Common myeloid progenitor, CD34-positive (primary cell): ENCODE results near the gene NELL2.

Experiments
- CTCF ChIA-PET: fragments of 350-600 bp; sonication (Branson Sonifier 250); formaldehyde crosslinking; loops from one replicate; lab custom pipeline; 2021; ENCODE audit warnings: antibody characterized with exemption; lab: Charles Lee
- POLR2A ChIA-PET: fragments of 350-600 bp; sonication (Branson Sonifier 250); formaldehyde crosslinking; loops from one replicate; lab custom pipeline; 2021; ENCODE audit warnings: antibody characterized with exemption; lab: Charles Lee
- DNase-seq, 3 donors: peaks; one replicate each; pipeline versions ENCODE4 v3.0.0 to v3.0.0-alpha.2; 2013
- H3K27ac ChIP-seq, 2 experiments: 1 replicate in 1 of 2; 2 replicates in 1 of 2; pipeline ENCODE4 v1.7.0; 2013; ENCODE audit warnings: inconsistent platforms in 2 of 2, low read length in 2 of 2, mild to moderate bottlenecking in 2 of 2, low read depth in 1 of 2, moderate library complexity in 1 of 2; ENCODE audit not compliant: severe bottlenecking in 2 of 2, insufficient read depth in 1 of 2, poor library complexity in 1 of 2
- H3K27me3 ChIP-seq, 5 experiments: replicated peaks in 2 of 5; 1 replicate in 3 of 5; 2 replicates in 2 of 5; pipeline versions ENCODE4 v1.6.1 to v1.7.0; 2013; ENCODE audit warnings: low read length in 4 of 5, mild to moderate bottlenecking in 2 of 5, moderate library complexity in 2 of 5, inconsistent platforms in 1 of 5; ENCODE audit not compliant: insufficient read depth in 5 of 5, control insufficient read depth in 4 of 5
- H3K36me3 ChIP-seq, 4 experiments: 1 replicate in 2 of 4; 2 replicates in 2 of 4; pipeline versions ENCODE4 v1.6.1 to v1.7.0; 2013; ENCODE audit warnings: low read length in 3 of 4, control low read depth in 1 of 4, mild to moderate bottlenecking in 1 of 4; ENCODE audit not compliant: control insufficient read depth in 4 of 4, insufficient read depth in 4 of 4
- H3K4me1 ChIP-seq, 4 experiments: 1 replicate in 3 of 4; 2 replicates in 1 of 4; pipeline versions ENCODE4 v1.6.1 to v1.7.1; 2013; ENCODE audit warnings: low read length in 3 of 4, mild to moderate bottlenecking in 3 of 4, control low read depth in 1 of 4, inconsistent platforms in 1 of 4, moderate library complexity in 1 of 4; ENCODE audit not compliant: control insufficient read depth in 4 of 4, insufficient read depth in 4 of 4; ENCODE audit errors: control extremely low read depth in 1 of 4
- H3K4me3 ChIP-seq, 7 experiments: 1 replicate in 4 of 7; 2 replicates in 3 of 7; pipeline versions ENCODE4 v1.5.1 to v1.7.0; 2013; ENCODE audit warnings: mild to moderate bottlenecking in 7 of 7, low read length in 6 of 7, moderate library complexity in 6 of 7, inconsistent platforms in 2 of 7, low read depth in 2 of 7, control low read depth in 1 of 7; ENCODE audit not compliant: insufficient read depth in 4 of 7, control insufficient read depth in 1 of 7; ENCODE audit errors: extremely low read depth in 1 of 7
- H3K9me3 ChIP-seq, 5 experiments: 1 replicate in 4 of 5; 2 replicates in 1 of 5; pipeline versions ENCODE4 v1.6.1 to v1.7.1; 2013; ENCODE audit warnings: low read length in 4 of 5, mild to moderate bottlenecking in 2 of 5, inconsistent platforms in 1 of 5, low read depth in 1 of 5, moderate library complexity in 1 of 5; ENCODE audit not compliant: control insufficient read depth in 4 of 5, insufficient read depth in 2 of 5; ENCODE audit errors: control extremely low read depth in 1 of 5
- WGBS: methylation state at CpG from one replicate; pipeline ENCODE4 v1.1.5; 2013; ENCODE audit not compliant: insufficient coverage; 5-methylcytosine and 5-hydroxymethylcytosine counted together

Gene NELL2

DNA sequence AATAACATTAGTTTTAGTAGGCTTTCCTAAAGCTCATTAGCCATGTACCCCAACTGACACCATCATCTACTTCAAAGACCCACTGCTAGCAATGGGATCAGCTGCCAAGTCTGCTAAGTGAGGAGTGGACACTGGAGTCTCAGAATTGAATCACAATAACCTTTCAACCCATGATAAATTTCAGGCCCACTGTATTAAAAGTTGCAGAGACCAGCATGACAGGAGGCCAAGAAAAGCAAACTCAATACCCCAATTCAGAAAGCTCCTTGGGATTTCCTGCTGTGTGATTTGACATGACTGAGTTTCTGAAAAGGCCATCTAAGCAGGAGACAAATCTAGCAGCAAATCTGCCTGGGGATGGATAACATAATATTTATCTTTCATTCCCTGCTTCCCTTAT, 320.7 kb downstream of the NELL2 start:
- Histone ChIP-seq H3K27ac (no peak overlapping the region), H3K36me3 (no peaks in the 10 kb centered on the region), H3K27me3 (no peaks in the 10 kb centered on the region), H3K4me1 (no peaks in the 10 kb centered on the region), H3K4me3 (no peak overlapping the region), H3K9me3 (no peaks in the 10 kb centered on the region)
- POLR2A ChIA-PET: no interaction called here
- CTCF ChIA-PET: no interaction called here
- DNase-seq: no peak

DNA sequence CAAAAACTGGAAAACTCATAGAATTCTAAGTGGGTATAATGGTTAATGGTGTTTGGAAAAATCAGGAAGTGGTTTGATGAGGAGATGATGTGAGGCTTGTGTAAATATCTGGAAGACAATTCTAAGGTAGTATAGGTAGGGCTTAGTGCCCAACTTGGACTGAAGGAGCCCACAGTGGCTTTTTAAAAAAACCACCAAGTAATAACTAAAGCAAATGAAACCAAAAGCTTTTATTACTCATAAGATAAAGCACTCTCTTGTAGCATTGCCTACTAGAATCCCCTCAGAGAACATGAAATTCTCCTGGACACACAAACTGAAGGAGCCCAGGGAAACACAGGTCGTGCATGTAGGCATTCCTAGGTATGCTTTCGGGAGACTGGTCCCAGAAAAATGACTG, 324.5 kb downstream of the NELL2 start:
- H3K27ac ChIP-seq: no peak overlapping the region
- DNase-seq: no peak
- no peaks in the 10 kb centered on the region for H3K36me3 ChIP-seq
- H3K27me3 ChIP-seq: no peaks in the 10 kb centered on the region
- H3K4me3 ChIP-seq: no peak overlapping the region
- ChIA-PET POLR2A (no interaction called here), CTCF (no interaction called here)
- H3K4me1 ChIP-seq: no peaks in the 10 kb centered on the region
- WGBS: 100% methylated on average over 1 of the region's 2 CpGs
- H3K9me3 ChIP-seq: no peaks in the 10 kb centered on the region

DNA sequence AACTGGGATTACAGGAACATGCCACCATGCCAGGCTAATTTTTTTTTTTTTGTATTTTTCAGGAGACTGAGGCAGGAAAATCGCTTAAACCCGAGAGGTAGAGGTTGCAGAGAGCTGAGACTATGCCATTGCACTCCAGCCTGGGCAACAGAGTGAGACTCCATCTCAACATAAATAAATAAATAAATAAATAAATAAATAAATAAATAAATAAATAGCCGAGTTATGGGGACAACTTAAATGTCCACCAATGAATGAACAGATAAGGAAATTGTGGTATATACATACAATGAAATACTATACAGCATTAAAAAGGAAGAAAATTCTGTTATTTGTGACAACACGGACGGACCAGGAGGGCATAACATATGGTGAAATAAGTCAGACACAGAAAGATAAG, 325.7 kb downstream of the NELL2 start:
- DNase-seq: no peak
- WGBS: 100% methylated on average over 2 of the region's 5 CpGs
- no peak overlapping the region for H3K4me3 ChIP-seq
- no peak overlapping the region for H3K27ac ChIP-seq
- H3K4me1 ChIP-seq: no peaks in the 10 kb centered on the region
- no peaks in the 10 kb centered on the region for H3K36me3 ChIP-seq
- no peaks in the 10 kb centered on the region for H3K9me3 ChIP-seq
- no peaks in the 10 kb centered on the region for H3K27me3 ChIP-seq
- ChIA-PET CTCF (no interaction called here), POLR2A (no interaction called here)

- H3K27ac ChIP-seq: no peak overlapping the region
- CTCF ChIA-PET: no interaction called here
- DNase-seq: no peak
- H3K4me1 ChIP-seq: no peaks in the 10 kb centered on the region
- no peak overlapping the region for H3K4me3 ChIP-seq
- POLR2A ChIA-PET: no interaction called here
- no peaks in the 10 kb centered on the region for H3K9me3 ChIP-seq
- H3K27me3 ChIP-seq: no peaks in the 10 kb centered on the region
- 80% methylated on average over 1 of the region's 1 CpG for WGBS
- H3K36me3 ChIP-seq: no peaks in the 10 kb centered on the region
Observed at GRCh38 chr12:44546060-44546459, 330.1 kb downstream of the NELL2 start.

- no CpG with 5 or more reads among the region's 3 CpGs for WGBS
- ChIA-PET POLR2A (no interaction called here), CTCF (no interaction called here)
- no peaks in the 10 kb centered on the region for H3K27me3 ChIP-seq
- no peak for DNase-seq
- H3K4me3 ChIP-seq: no peak overlapping the region
- H3K36me3 ChIP-seq: no peaks in the 10 kb centered on the region
- no peaks in the 10 kb centered on the region for H3K9me3 ChIP-seq
- no peaks in the 10 kb centered on the region for H3K4me1 ChIP-seq
- H3K27ac ChIP-seq: no peak overlapping the region
Observed at GRCh38 chr12:44544018-44544417, 332.1 kb downstream of the NELL2 start.

- Histone ChIP-seq H3K4me3 (no peak overlapping the region), H3K27ac (no peak overlapping the region), H3K27me3 (no peaks in the 10 kb centered on the region), H3K36me3 (no peaks in the 10 kb centered on the region), H3K9me3 (no peaks in the 10 kb centered on the region), H3K4me1 (no peaks in the 10 kb centered on the region)
- no peak for DNase-seq
- ChIA-PET POLR2A (no interaction called here), CTCF (no interaction called here)
- no CpG with 5 or more reads among the region's 1 CpG for WGBS
Observed at GRCh38 chr12:44542716-44543115, 333.4 kb downstream of the NELL2 start.

GRCh38 chr12:44537354-44537753, 338.8 kb downstream of the NELL2 start:
- H3K27ac ChIP-seq: no peak overlapping the region
- POLR2A ChIA-PET: no interaction called here
- CTCF ChIA-PET: no interaction called here
- no peaks in the 10 kb centered on the region for H3K27me3 ChIP-seq
- H3K36me3 ChIP-seq: no peaks in the 10 kb centered on the region
- H3K9me3 ChIP-seq: no peaks in the 10 kb centered on the region
- H3K4me3 ChIP-seq: no peak overlapping the region
- no peaks in the 10 kb centered on the region for H3K4me1 ChIP-seq
- DNase-seq: no peak

GRCh38 chr12:44532940-44533339, 343.2 kb downstream of the NELL2 start:
- POLR2A ChIA-PET: no interaction called here
- no CpG with 5 or more reads among the region's 1 CpG for WGBS
- H3K4me1 ChIP-seq: no peaks in the 10 kb centered on the region

More at GRCh38 chr12:44532940-44533339, 343.2 kb downstream of the NELL2 start:
- CTCF ChIA-PET: no interaction called here
- no peaks in the 10 kb centered on the region for H3K27me3 ChIP-seq
- no peak overlapping the region for H3K4me3 ChIP-seq
- no peak for DNase-seq
- H3K27ac ChIP-seq: no peak overlapping the region
- no peaks in the 10 kb centered on the region for H3K36me3 ChIP-seq
- no peaks in the 10 kb centered on the region for H3K9me3 ChIP-seq
